Heart left ventricle (tissue), 13 donors: Measurements from ENCODE around the gene SH3TC1.
A peak's percentile ranks its signal among the peaks of the same experiment; 100 is the strongest.

ENCODE experiments used
- CTCF ChIP-seq, 12 donors: fragments of 200-600 bp; sonication (generic) in 4 of 12; IDR thresholded peaks; one replicate each; pipeline versions ENCODE4 v1.5.0 to v1.8.0; 2018 to 2022; ENCODE audit warnings: antibody characterized with exemption in 12 of 12, mild to moderate bottlenecking in 5 of 12
- POLR2A ChIP-seq, 2 donors: fragments of 450-650 bp; IDR thresholded peaks; one replicate each; pipeline ENCODE4 v1.6.1; 2017; ENCODE audit warnings: antibody characterized with exemption in 2 of 2, mild to moderate bottlenecking in 2 of 2, moderate library complexity in 2 of 2
- donor health status: ischemic (EF 13 %, LVEDD 7.1; RV severe dilation, severe dysfunction).
- donor health status: DM: no; HTN: yes; CAD: no.
- donor health status: DM: no; HTN: no; CAD: no.
- donor health status: ischemic (EF 25% LVEDD 6.9; RV normal size, moderate dysfunction).
- donor health status: ischemic (EF 25% LVEDD 5.7; RV mildly dilated, moderate dysfunction).
- donor health status: ischemic (EF 35%, LVEDD 5.7; RV mildly dilated, moderate dysfunction).
- donor health status: nonischemic (EF 11% LVEDD 7.7; RV severe dilation, severe dysfunction).
- donor health status: DM: yes; HTN: yes; CAD: no.
- donor health status: PGD.
- donor health status: ischemic (EF 29% LVEDD 5.4; RV normal size, mild dysfunction).
- donor health status: nonischemic (EF 23%, LVEDD 6.1; RV moderate dilation, normal function).

GRCh38 chr4:8192748-8193738 is 6.0 kb upstream of the SH3TC1 start:
- TF ChIP-seq POLR2A (IDR thresholded peaks at IDR 0.05), result no peak
- peak in 10 of 12 donors; percentile 24 to 57 (median 40) for TF ChIP-seq CTCF (IDR thresholded peaks at IDR 0.05)
